ENCODE measurements around the gene DAGLB. TPM values are rescaled to one million over a fixed set of nuclear protein-coding genes. Genes with fewer than 3 reads are reported as not detected.

The DAGLB gene
- total and polyA plus RNA-seq, 10 of the 15 experiments (the other 5 are each of a cell fraction or from before 2014, with no cell fraction given), result 1.2 to 13.3 (median 10.1) TPM

- SMC1A ChIA-PET (ENCODE audit: uncharacterized antibody, unreplicated experiment), result interaction anchor here (1.5 kb wide), 1 partner anchor 9 kb away, joined by 5 read pairs; no protein-coding TSS in a partner anchor
- ATAC-seq, result peak; percentile 39
- H3K4me2 ChIP-seq (ENCODE audit: control insufficient read depth, insufficient read depth), result no peak overlapping the region
- BruUV-seq (replicated peaks), result no TSS peak
- peaks cover 25% of the 10 kb centered on the region; the same call in 1 of the 2 replicates for H3K4me1 ChIP-seq (ENCODE audit: control insufficient read depth, insufficient read depth, low read length)
- POLR2A ChIA-PET, result interaction anchor here (0.8 to 1.4 kb wide), 2 partner anchors 12 to 32 kb away, joined by 3 to 6 read pairs; no protein-coding TSS in a partner anchor
- no peak for DNase-seq (ENCODE audit: low read depth, low spot score)
- no peak overlapping the region for H2AFZ ChIP-seq (ENCODE audit: control insufficient read depth, low read depth, low read length)
- TF ChIP-seq POLR2AphosphoS5 (IDR thresholded peaks at IDR 0.05; ENCODE audit: low read length) (no peak), NBN (IDR thresholded peaks at IDR 0.05) (no peak), KDM1A (IDR thresholded peaks at IDR 0.05; ENCODE audit: borderline replicate concordance) (no peak), NKRF (conservative IDR thresholded peaks at IDR 0.05) (no peak), ZSCAN29 (IDR thresholded peaks at IDR 0.05) (no peak), EGR1 (IDR thresholded peaks at IDR 0.05; ENCODE audit: borderline replicate concordance in 1 of 2, low read depth in 2 of 2, low read length in 2 of 2) (no peak), CHD4 (IDR thresholded peaks at IDR 0.05) (no peak), SRF (IDR thresholded peaks at IDR 0.05; ENCODE audit: low read depth in 2 of 2, low read length in 2 of 2) (no peak), MAX (IDR thresholded peaks at IDR 0.05; ENCODE audit: low read depth, low read length) (no peak), HDAC2 (IDR thresholded peaks at IDR 0.05) (no peak)
- no peaks in the 10 kb centered on the region for H3K9me3 ChIP-seq (replicated peaks; ENCODE audit: control insufficient read depth, insufficient read depth, low read length)
- H3K36me3 ChIP-seq (ENCODE audit: control insufficient read depth in 2 of 2, insufficient read depth in 2 of 2, low read length in 1 of 2), result peaks cover 3 to 20% of the 10 kb centered on the region in 2 experiments
- H3K4me3 ChIP-seq, result no peak overlapping the region
- in situ Hi-C loops (cut with MboI), result no loop called here
- FAIRE-seq, result no peak
- peaks cover 6% of the 10 kb centered on the region for H4K20me1 ChIP-seq (ENCODE audit: control insufficient read depth, insufficient read depth)
- intact Hi-C loops (cut with micrococcal nuclease; ENCODE audit: unreplicated experiment), result no loop called here
- RAD21 ChIA-PET (ENCODE audit: unreplicated experiment), result interaction anchor here (0.6 kb wide), 1 partner anchor 115 kb away, joined by 3 read pairs; no protein-coding TSS in a partner anchor
- H3K27me3 ChIP-seq (replicated peaks in 1 of 2; ENCODE audit: control insufficient read depth in 2 of 2, insufficient read depth in 2 of 2, low read length in 1 of 2), result no peaks in the 10 kb centered on the region
- no peak overlapping the region for H3K9ac ChIP-seq (ENCODE audit: control insufficient read depth, insufficient read depth, low read length)
- WGBS (ENCODE audit: insufficient coverage, insufficient replicate concordance, low lambda C conversion rate, missing lambda C conversion rate), result 2% methylated on average over 3 of the region's 3 CpGs
- H3K79me2 ChIP-seq (ENCODE audit: control insufficient read depth, insufficient read depth, low read length), result peaks cover 60% of the 10 kb centered on the region
- CTCF ChIA-PET, result interaction anchor here (1.3 kb wide), 1 partner anchor 16 kb away, joined by 3 read pairs; no protein-coding TSS in a partner anchor
- no peak overlapping the region; the same call in 1 of the 2 replicates for H3K27ac ChIP-seq (ENCODE audit: control insufficient read depth, insufficient read depth)
Observed at GRCh38 chr7:6475433-6476186, 27.9 kb upstream of the DAGLB start.
